GM12878 (cell line): Measurements from ENCODE around the gene TSHZ3. TPM values are rescaled to one million over a fixed set of nuclear protein-coding genes. Genes with fewer than 3 reads are reported as not detected.

ENCODE experiments used
- ATAC-seq: fragments of 200-7000 bp; cut with Tn5 transposase; 3 replicates; pipeline ENCODE4 v1.9.1; 2020; ENCODE audit warnings: mild to moderate bottlenecking, moderate library complexity
- BruUV-seq: library from RNA; stranded (reverse); fragments of 400-500 nt; replicated peaks from 2 replicates; lab custom pipeline; 2021; lab: Mats Ljungman, UMichigan
- CTCF ChIA-PET: fragments of 300-600 bp; sonication (Branson Sonifier 250); formaldehyde crosslinking; extraction: SDS; loops from one replicate; lab custom pipeline; 2021; ENCODE audit warnings: inconsistent platforms; lab: Yijun Ruan, JAX
- POLR2A ChIA-PET: fragments of 350-600 bp; formaldehyde crosslinking; extraction: SDS; loops from one replicate; lab custom pipeline; 2021; ENCODE audit warnings: inconsistent platforms; lab: Charles Lee
- RAD21 ChIA-PET: fragments of 300-600 bp; sonication (Branson Sonifier 250); formaldehyde crosslinking; loops from one replicate; lab custom pipeline; 2023; ENCODE audit warnings: antibody characterized with exemption; ENCODE audit not compliant: unreplicated experiment; lab: Charles Lee
- SMC1A ChIA-PET: fragments of 300-600 bp; sonication (Branson Sonifier 250); formaldehyde crosslinking; loops from one replicate; lab custom pipeline; 2023; ENCODE audit not compliant: unreplicated experiment, uncharacterized antibody; lab: Charles Lee
- DNase-seq: peaks from one replicate; pipeline ENCODE4 v3.0.0-alpha.2; 2011; ENCODE audit warnings: low read depth, low spot score
- FAIRE-seq: peaks from 3 replicates; lab custom pipeline; 2011; peaks lifted over from hg19 to GRCh38; lab: Jason Lieb, UNC
- H2AFZ ChIP-seq: 2 replicates; pipeline ENCODE4 v1.6.0; 2011; ENCODE audit warnings: low read depth, low read length, control low read depth; ENCODE audit not compliant: control insufficient read depth
- H3K27ac ChIP-seq: 2 replicates; pipeline ENCODE4 v1.5.1; 2011; ENCODE audit warnings: control low read depth; ENCODE audit not compliant: control insufficient read depth, insufficient read depth
- H3K27me3 ChIP-seq, 2 experiments: replicated peaks in 1 of 2; 2 replicates each; pipeline versions ENCODE4 v1.6.0 to v1.6.1; 2011; ENCODE audit warnings: low read length in 1 of 2; ENCODE audit not compliant: control insufficient read depth in 2 of 2, insufficient read depth in 2 of 2
- H3K36me3 ChIP-seq, 2 experiments: 2 replicates each; pipeline ENCODE4 v1.5.1; 2011; ENCODE audit warnings: low read length in 1 of 2; ENCODE audit not compliant: control insufficient read depth in 2 of 2, insufficient read depth in 2 of 2
- H3K4me1 ChIP-seq: 2 replicates; pipeline ENCODE4 v1.6.1; 2011; ENCODE audit warnings: mild to moderate bottlenecking, low read length, moderate library complexity, mixed read lengths; ENCODE audit not compliant: control insufficient read depth, insufficient read depth
- H3K4me2 ChIP-seq: 2 replicates; pipeline ENCODE4 v1.6.0; 2011; ENCODE audit warnings: control low read depth; ENCODE audit not compliant: control insufficient read depth, insufficient read depth
- H3K4me3 ChIP-seq: fragments of 200-600 bp; sonication (generic); 2 replicates; pipeline ENCODE4 v1.5.1; 2016
- H3K79me2 ChIP-seq: 2 replicates; pipeline ENCODE4 v1.6.0; 2011; ENCODE audit warnings: low read length; ENCODE audit not compliant: control insufficient read depth, insufficient read depth
- H3K9ac ChIP-seq: 2 replicates; pipeline ENCODE4 v1.8.0; 2011; ENCODE audit warnings: low read length, control low read depth, mixed read lengths; ENCODE audit not compliant: control insufficient read depth, insufficient read depth
- H3K9me3 ChIP-seq: replicated peaks from 3 replicates; pipeline ENCODE4 v1.5.1; 2011; ENCODE audit warnings: mild to moderate bottlenecking, low read length; ENCODE audit not compliant: control insufficient read depth, insufficient read depth
- H4K20me1 ChIP-seq: 2 replicates; pipeline ENCODE4 v1.6.0; 2011; ENCODE audit not compliant: control insufficient read depth, insufficient read depth
- BHLHE40 ChIP-seq, 2 experiments: fragments of 450-650 bp in 1 of 2; IDR thresholded peaks; 2 replicates each; pipeline ENCODE4 v1.6.1; 2011 to 2017; ENCODE audit warnings: low read depth in 2 of 2, borderline replicate concordance in 1 of 2, improper control_type of control experiment in 1 of 2, low read length in 1 of 2, mild to moderate bottlenecking in 1 of 2
- CBX5 ChIP-seq: sonication (generic); IDR thresholded peaks from 2 replicates; pipeline ENCODE4 v1.6.1; 2016; ENCODE audit warnings: low read depth, moderate library complexity, mild to moderate bottlenecking, inconsistent platforms
- IKZF1 ChIP-seq: fragments of 450-650 bp; conservative IDR thresholded peaks from 2 replicates; pipeline ENCODE4 v1.6.1; 2017; ENCODE audit warnings: antibody characterized with exemption, mild to moderate bottlenecking
- RELA ChIP-seq: fragments of 450-650 bp; IDR thresholded peaks from 2 replicates; pipeline ENCODE4 v1.8.0; 2014; ENCODE audit warnings: borderline replicate concordance; ENCODE audit not compliant: partially characterized antibody
- WGBS: methylation state at CpG from one replicate; pipeline ENCODE4 v1.1.6; 2016; ENCODE audit warnings: low lambda C conversion rate; ENCODE audit not compliant: insufficient replicate concordance, insufficient coverage; ENCODE audit errors: missing lambda C conversion rate; 5-methylcytosine and 5-hydroxymethylcytosine counted together
- in situ Hi-C: fragments of 300-500 bp; cut with MboI; formaldehyde crosslinking; loops from 9 replicates; pipeline ENCODE4 v1.14.3; 2018; ENCODE audit warnings: mixed read lengths
- intact Hi-C: fragments of 100-400 bp; cut with micrococcal nuclease; formaldehyde crosslinking; loops from one replicate; pipeline ENCODE4 v1.14.2; 2022; ENCODE audit not compliant: unreplicated experiment
- polyA plus RNA-seq, 11 experiments: library from polyadenylated mRNA; depleted of rRNA in 4 of 11; unstranded in 6 of 11; stranded (reverse) in 5 of 11; fragments of >200 nt; fragmentation: Nextera tagmentation in 4 of 11; fragmentation: Illumina TruSeq in 1 of 11; extraction: Ambion mirVana in 4 of 11; extraction: Trizol in 1 of 11; gene quantifications; 1 replicate in 1 of 11; 2 replicates in 10 of 11; pipeline versions ENCODE4 v1.2.1 to v1.2.3, GENCODE V29; 2011 to 2016; ENCODE audit warnings: inconsistent platforms in 2 of 11, missing spikeins in 2 of 11, low read depth in 1 of 11
- total RNA-seq, 4 experiments: library from RNA; depleted of rRNA in 3 of 4; stranded (reverse); fragments of >200 nt in 3 of 4; fragmentation: Illumina TruSeq in 1 of 4; extraction: Trizol in 1 of 4; gene quantifications; 2 replicates each; pipeline versions ENCODE4 v1.2.1 to v1.2.3, GENCODE V29; 2013 to 2021
- TF ChIP-seq, protein P1 (sequence below): fragments of 450-650 bp; IDR thresholded peaks from 2 replicates; pipeline ENCODE4 v1.6.1; 2017; ENCODE audit warnings: borderline replicate concordance
- TF ChIP-seq, protein P2 (sequence below): IDR thresholded peaks from 2 replicates; pipeline ENCODE4 v1.6.1; 2012; ENCODE audit warnings: low read length, inconsistent platforms
- TF ChIP-seq, protein P3 (sequence below): fragments of 450-650 bp; IDR thresholded peaks from 2 replicates; pipeline ENCODE4 v1.6.1; 2018; ENCODE audit warnings: borderline replicate concordance, mild to moderate bottlenecking; ENCODE audit not compliant: partially characterized antibody

The TSHZ3 gene
- total and polyA plus RNA-seq, 10 of the 15 experiments (the other 5 are each of a cell fraction or from before 2014, with no cell fraction given), result 0.23 TPM; not detected in 9

DNA sequence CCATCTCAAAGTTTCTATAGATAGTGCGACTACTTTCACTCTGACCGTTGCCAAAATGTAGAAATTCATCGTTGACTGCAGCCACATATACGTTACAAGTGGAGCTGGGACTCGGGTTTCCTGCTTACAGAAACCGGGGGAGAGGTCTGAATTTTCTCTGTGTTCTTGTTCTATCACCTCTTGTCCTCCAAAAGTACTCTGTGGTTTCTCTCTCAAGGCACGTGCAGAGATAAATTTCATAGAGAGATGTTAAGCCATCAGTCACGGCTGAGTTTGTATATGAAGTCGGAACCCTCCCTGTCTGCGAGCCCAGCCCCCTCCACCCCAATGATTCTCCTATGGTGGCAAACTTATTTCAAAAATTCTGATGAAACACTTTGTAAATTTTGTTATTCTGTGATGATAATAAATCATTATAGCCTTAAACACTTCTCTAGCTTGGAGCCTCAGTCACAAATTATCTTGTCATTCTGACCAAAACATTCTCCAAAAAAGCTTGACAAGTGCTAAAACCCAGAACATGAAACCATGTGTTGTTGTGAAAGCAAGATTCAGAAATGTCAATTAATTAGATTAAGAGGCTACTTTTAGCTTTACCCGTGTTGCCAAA lies 87.5 kb downstream of the TSHZ3 start:
- intact Hi-C loops (no loop called here), in situ Hi-C loops (no loop called here)
- ChIA-PET POLR2A (no interaction called here), RAD21 (no interaction called here), SMC1A (no interaction called here), CTCF (no interaction called here)
- TF ChIP-seq, protein P1, sequence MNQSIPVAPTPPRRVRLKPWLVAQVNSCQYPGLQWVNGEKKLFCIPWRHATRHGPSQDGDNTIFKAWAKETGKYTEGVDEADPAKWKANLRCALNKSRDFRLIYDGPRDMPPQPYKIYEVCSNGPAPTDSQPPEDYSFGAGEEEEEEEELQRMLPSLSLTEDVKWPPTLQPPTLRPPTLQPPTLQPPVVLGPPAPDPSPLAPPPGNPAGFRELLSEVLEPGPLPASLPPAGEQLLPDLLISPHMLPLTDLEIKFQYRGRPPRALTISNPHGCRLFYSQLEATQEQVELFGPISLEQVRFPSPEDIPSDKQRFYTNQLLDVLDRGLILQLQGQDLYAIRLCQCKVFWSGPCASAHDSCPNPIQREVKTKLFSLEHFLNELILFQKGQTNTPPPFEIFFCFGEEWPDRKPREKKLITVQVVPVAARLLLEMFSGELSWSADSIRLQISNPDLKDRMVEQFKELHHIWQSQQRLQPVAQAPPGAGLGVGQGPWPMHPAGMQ, result no peak
- TF ChIP-seq, protein P2, sequence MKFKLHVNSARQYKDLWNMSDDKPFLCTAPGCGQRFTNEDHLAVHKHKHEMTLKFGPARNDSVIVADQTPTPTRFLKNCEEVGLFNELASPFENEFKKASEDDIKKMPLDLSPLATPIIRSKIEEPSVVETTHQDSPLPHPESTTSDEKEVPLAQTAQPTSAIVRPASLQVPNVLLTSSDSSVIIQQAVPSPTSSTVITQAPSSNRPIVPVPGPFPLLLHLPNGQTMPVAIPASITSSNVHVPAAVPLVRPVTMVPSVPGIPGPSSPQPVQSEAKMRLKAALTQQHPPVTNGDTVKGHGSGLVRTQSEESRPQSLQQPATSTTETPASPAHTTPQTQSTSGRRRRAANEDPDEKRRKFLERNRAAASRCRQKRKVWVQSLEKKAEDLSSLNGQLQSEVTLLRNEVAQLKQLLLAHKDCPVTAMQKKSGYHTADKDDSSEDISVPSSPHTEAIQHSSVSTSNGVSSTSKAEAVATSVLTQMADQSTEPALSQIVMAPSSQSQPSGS, result no peak
- TF ChIP-seq, protein P3, sequence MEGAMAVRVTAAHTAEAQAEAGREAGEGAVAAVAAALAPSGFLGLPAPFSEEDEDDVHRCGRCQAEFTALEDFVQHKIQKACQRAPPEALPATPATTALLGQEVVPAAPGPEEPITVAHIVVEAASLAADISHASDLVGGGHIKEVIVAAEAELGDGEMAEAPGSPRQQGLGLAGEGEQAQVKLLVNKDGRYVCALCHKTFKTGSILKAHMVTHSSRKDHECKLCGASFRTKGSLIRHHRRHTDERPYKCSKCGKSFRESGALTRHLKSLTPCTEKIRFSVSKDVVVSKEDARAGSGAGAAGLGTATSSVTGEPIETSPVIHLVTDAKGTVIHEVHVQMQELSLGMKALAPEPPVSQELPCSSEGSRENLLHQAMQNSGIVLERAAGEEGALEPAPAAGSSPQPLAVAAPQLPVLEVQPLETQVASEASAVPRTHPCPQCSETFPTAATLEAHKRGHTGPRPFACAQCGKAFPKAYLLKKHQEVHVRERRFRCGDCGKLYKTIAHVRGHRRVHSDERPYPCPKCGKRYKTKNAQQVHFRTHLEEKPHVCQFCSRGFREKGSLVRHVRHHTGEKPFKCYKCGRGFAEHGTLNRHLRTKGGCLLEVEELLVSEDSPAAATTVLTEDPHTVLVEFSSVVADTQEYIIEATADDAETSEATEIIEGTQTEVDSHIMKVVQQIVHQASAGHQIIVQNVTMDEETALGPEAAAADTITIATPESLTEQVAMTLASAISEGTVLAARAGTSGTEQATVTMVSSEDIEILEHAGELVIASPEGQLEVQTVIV, result no peak
- TF ChIP-seq CBX5 (no peak), RELA (no peak), BHLHE40 (IDR thresholded peaks at IDR 0.05; ENCODE audit: borderline replicate concordance in 1 of 2, low read depth in 2 of 2, low read length in 1 of 2) (no peak), IKZF1 (no peak)
- no peak for FAIRE-seq
- no peaks in the 10 kb centered on the region for H3K4me1 ChIP-seq
- H3K27me3 ChIP-seq, result no peaks in the 10 kb centered on the region
- H3K4me3 ChIP-seq, result no peak overlapping the region
- H3K36me3 ChIP-seq, result no peaks in the 10 kb centered on the region
- no peaks in the 10 kb centered on the region for H4K20me1 ChIP-seq
- DNase-seq, result no peak
- H3K9ac ChIP-seq, result no peak overlapping the region
- no peak overlapping the region for H3K27ac ChIP-seq
- H3K4me2 ChIP-seq, result no peak overlapping the region
- WGBS, result 30% methylated on average over 11 of the region's 11 CpGs
- H3K79me2 ChIP-seq, result no peaks in the 10 kb centered on the region
- no TSS peak for BruUV-seq
- ATAC-seq, result no peak
- no peaks in the 10 kb centered on the region; the same call in 2 of the 3 replicates for H3K9me3 ChIP-seq
- H2AFZ ChIP-seq, result no peak overlapping the region
